Measurements from ENCODE around the gene GGTA1. TPM values are rescaled to one million over a fixed set of nuclear protein-coding genes. Genes with fewer than 3 reads are reported as not detected.

Gene GGTA1
- total RNA-seq, 1 experiment from 2014 or later, result not detected

DNA sequence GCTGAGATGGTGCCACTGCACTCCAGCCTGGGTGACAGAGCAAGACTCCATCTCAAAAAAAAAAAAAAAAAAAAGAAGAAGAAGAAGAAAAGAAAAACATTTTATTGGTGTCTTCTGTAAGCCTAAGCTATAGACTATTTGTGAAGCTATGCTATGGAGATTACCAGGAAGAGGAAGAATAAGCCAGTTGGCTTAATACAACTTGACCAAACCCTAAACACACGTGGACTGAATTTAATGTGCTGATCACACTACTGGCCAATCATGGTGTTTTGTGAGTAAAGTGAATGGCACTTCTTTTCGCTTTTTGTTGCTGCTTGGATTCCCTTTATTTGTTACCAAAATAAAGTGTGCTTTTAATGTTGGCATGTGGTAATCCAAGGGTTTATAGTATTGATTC, 49.9 kb downstream of the GGTA1 start:
- TF ChIP-seq, protein P1, sequence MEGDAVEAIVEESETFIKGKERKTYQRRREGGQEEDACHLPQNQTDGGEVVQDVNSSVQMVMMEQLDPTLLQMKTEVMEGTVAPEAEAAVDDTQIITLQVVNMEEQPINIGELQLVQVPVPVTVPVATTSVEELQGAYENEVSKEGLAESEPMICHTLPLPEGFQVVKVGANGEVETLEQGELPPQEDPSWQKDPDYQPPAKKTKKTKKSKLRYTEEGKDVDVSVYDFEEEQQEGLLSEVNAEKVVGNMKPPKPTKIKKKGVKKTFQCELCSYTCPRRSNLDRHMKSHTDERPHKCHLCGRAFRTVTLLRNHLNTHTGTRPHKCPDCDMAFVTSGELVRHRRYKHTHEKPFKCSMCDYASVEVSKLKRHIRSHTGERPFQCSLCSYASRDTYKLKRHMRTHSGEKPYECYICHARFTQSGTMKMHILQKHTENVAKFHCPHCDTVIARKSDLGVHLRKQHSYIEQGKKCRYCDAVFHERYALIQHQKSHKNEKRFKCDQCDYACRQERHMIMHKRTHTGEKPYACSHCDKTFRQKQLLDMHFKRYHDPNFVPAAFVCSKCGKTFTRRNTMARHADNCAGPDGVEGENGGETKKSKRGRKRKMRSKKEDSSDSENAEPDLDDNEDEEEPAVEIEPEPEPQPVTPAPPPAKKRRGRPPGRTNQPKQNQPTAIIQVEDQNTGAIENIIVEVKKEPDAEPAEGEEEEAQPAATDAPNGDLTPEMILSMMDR (IDR thresholded peaks at IDR 0.05; ENCODE audit: insufficient read depth in 1 of 2, low read depth in 1 of 2, low read length in 1 of 2, severe bottlenecking in 1 of 2, unreplicated experiment in 1 of 2), result no peak
- Histone ChIP-seq H3K9me3 (no peaks in the 10 kb centered on the region), H3K27me3 (replicated peaks; ENCODE audit: control insufficient read depth, insufficient read depth, low read length) (no peaks in the 10 kb centered on the region; the same call in 1 of the 2 replicates), H3K4me1 (no peaks in the 10 kb centered on the region), H3K36me3 (ENCODE audit: control insufficient read depth, insufficient read depth, low read length) (no peaks in the 10 kb centered on the region), H3K4me3 (ENCODE audit: low read depth, low read length) (no peak overlapping the region)
- ChIA-PET POLR2A (no interaction called here), CTCF (no interaction called here)
- H3K4me1 Mint-ChIP-seq (ENCODE audit: low read depth, unreplicated experiment), result no peaks in the 10 kb centered on the region
- H3K27ac Mint-ChIP-seq (ENCODE audit: unreplicated experiment), result no peak overlapping the region
- H3K4me3 Mint-ChIP-seq (ENCODE audit: unreplicated experiment), result no peak overlapping the region
- intact Hi-C loops (cut with micrococcal nuclease; ENCODE audit: unreplicated experiment), result no loop called here
- H3K36me3 Mint-ChIP-seq (ENCODE audit: insufficient read depth, unreplicated experiment), result no peaks in the 10 kb centered on the region
- no TSS peak for BruUV-seq (replicated peaks)
- H3K27me3 Mint-ChIP-seq (ENCODE audit: insufficient read depth, unreplicated experiment), result peaks cover 12% of the 10 kb centered on the region
- DNase-seq, result no peak
- H3K9me3 Mint-ChIP-seq (ENCODE audit: unreplicated experiment), result no peaks in the 10 kb centered on the region

DNA sequence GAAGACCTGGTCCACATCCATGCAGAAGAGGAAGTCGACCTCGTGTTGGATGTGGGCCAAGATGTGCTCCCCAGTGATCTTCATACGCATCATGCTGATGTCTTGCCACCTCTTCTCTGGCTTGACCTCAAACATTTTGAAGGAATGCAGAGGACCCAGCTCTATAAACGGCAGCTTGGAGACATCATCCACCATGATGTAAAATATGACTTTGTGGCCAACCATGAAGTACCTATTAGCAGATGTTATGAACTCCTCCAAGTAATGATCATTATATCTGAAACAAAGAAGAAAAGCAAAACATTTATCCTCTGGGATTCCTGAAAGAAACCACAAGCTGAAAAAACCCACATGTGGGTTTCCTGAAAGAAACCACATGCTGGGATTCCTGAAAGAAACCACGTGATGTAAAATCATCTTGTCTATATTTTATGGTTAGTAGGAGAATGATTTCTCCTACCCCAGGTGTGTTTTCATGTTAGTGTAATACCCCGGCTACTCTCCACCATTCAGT, 52.3 kb downstream of the GGTA1 start:
- H3K27me3 Mint-ChIP-seq (ENCODE audit: insufficient read depth, unreplicated experiment), result peaks cover 8% of the 10 kb centered on the region
- intact Hi-C loops (cut with micrococcal nuclease; ENCODE audit: unreplicated experiment), result no loop called here
- Histone ChIP-seq H3K9me3 (no peaks in the 10 kb centered on the region), H3K4me3 (ENCODE audit: low read depth, low read length) (no peak overlapping the region), H3K4me1 (no peaks in the 10 kb centered on the region), H3K27me3 (replicated peaks; ENCODE audit: control insufficient read depth, insufficient read depth, low read length) (no peaks in the 10 kb centered on the region; the same call in 1 of the 2 replicates), H3K36me3 (ENCODE audit: control insufficient read depth, insufficient read depth, low read length) (no peaks in the 10 kb centered on the region)
- no TSS peak for BruUV-seq (replicated peaks)
- ChIA-PET CTCF (no interaction called here), POLR2A (no interaction called here)
- H3K27ac Mint-ChIP-seq (ENCODE audit: unreplicated experiment), result no peak overlapping the region
- no peaks in the 10 kb centered on the region for H3K9me3 Mint-ChIP-seq (ENCODE audit: unreplicated experiment)
- TF ChIP-seq, protein P1 (IDR thresholded peaks at IDR 0.05; ENCODE audit: insufficient read depth in 1 of 2, low read depth in 1 of 2, low read length in 1 of 2, severe bottlenecking in 1 of 2, unreplicated experiment in 1 of 2), result no peak
- no peaks in the 10 kb centered on the region for H3K4me1 Mint-ChIP-seq (ENCODE audit: low read depth, unreplicated experiment)
- no peak overlapping the region for H3K4me3 Mint-ChIP-seq (ENCODE audit: unreplicated experiment)
- no peak for DNase-seq
- H3K36me3 Mint-ChIP-seq (ENCODE audit: insufficient read depth, unreplicated experiment), result no peaks in the 10 kb centered on the region

DNA sequence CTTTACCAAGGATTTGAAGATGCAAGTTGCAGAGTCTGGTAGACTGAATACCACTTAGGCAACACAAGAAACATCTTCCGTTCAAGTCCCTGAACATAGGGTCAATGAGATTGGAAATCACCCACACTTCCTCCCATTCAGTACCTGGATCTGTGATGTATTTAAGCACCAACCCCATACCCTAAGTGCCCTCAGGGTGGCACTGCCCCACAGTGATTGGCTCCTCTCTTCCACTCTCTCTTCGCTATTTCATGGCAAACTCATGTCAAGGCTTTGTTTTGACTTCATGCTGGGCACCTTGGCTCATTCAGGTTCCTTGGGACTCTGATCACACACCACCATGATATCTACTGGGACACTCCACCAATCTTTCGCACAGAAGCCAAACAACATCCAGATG, 53.7 kb downstream of the GGTA1 start:
- TF ChIP-seq, protein P1 (IDR thresholded peaks at IDR 0.05; ENCODE audit: insufficient read depth in 1 of 2, low read depth in 1 of 2, low read length in 1 of 2, severe bottlenecking in 1 of 2, unreplicated experiment in 1 of 2), result no peak
- BruUV-seq (replicated peaks), result no TSS peak
- H3K4me1 ChIP-seq, result no peaks in the 10 kb centered on the region
- Mint-ChIP-seq H3K27ac (ENCODE audit: unreplicated experiment) (no peak overlapping the region), H3K36me3 (ENCODE audit: insufficient read depth, unreplicated experiment) (no peaks in the 10 kb centered on the region), H3K9me3 (ENCODE audit: unreplicated experiment) (no peaks in the 10 kb centered on the region), H3K27me3 (ENCODE audit: insufficient read depth, unreplicated experiment) (peaks cover 8% of the 10 kb centered on the region), H3K4me3 (ENCODE audit: unreplicated experiment) (no peak overlapping the region), H3K4me1 (ENCODE audit: low read depth, unreplicated experiment) (no peaks in the 10 kb centered on the region)
- H3K4me3 ChIP-seq (ENCODE audit: low read depth, low read length), result no peak overlapping the region
- no peaks in the 10 kb centered on the region; the same call in 1 of the 2 replicates for H3K27me3 ChIP-seq (replicated peaks; ENCODE audit: control insufficient read depth, insufficient read depth, low read length)
- DNase-seq, result no peak
- ChIA-PET POLR2A (no interaction called here), CTCF (no interaction called here)
- no peaks in the 10 kb centered on the region for H3K36me3 ChIP-seq (ENCODE audit: control insufficient read depth, insufficient read depth, low read length)
- intact Hi-C loops (cut with micrococcal nuclease; ENCODE audit: unreplicated experiment), result no loop called here
- no peaks in the 10 kb centered on the region for H3K9me3 ChIP-seq
